DMS79 (cell line): ENCODE measurements around the gene LIN54.
"Not testable (repeated sequence)": the region's sequence is repeated elsewhere in the genome, so short reads cannot be mapped to it uniquely, and the experiment has no call there.

ENCODE experiments used
- DNase-seq: peaks from one replicate; lab custom pipeline; 2025; lab: John Stamatoyannopoulos, UW

Gene LIN54

DNA sequence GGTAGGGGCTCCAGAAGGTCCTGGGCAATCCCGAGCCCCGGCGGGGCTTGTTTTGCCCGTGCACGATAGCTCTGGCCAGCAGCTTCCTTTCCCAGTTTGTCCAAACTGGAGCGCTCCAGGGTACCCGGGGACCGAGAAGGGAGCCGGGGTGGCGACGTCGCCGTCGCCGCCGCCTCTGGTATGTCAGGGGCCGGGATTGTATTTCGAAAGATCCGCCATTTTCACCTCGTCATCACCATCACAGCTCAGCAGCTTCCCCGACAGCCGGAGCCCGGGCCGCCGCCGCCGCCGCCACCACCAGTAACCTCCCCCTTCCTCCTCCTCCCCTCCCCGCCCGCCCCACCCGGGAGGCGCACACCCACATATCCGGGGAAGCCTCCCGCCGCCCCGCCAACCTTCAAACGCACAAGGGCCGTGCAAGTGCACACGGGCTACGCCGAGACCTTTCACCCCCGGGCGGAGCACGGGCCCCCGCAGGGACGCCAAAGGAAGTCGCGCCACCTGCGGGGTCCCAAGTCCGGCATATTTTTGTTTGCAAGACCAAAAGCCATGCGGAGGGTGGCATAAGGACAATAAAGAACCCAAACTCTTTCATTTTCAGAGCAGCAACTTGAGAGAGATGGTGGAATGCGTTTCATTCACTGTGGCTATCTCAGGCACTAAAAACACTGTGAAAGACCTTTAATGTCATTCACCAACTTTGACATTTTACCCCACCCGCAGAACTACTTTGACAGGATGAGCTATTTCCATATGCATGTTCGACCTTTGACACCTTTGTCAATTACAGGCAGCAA lies at the start of gene LIN54:
LIN54 (minus strand) TSS at position 302 of the 797 bp plus-strand sequence. CDS start 25,979 bp downstream, outside the sequence.
- peak; percentile 59 for DNase-seq

DNA sequence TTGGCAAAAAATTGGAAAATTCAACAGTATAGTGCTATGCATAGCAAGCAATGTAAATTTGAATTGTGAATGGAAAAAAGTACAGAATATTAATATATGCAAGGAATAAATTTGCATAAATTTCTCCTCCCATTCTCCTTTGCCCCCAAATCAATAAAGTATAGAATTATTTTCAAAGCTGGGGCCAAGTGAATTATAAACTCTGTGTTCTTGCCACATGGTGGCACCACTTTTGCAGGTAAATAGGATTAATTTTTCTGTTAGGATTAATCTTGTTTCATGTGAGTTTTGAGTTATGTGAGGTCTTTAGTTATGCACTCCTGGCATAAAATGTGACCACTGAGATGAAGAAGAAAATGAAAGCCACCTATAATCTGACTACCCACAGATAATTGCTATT lies 44.3 kb upstream of the LIN54 start:
- no peak for DNase-seq

DNA sequence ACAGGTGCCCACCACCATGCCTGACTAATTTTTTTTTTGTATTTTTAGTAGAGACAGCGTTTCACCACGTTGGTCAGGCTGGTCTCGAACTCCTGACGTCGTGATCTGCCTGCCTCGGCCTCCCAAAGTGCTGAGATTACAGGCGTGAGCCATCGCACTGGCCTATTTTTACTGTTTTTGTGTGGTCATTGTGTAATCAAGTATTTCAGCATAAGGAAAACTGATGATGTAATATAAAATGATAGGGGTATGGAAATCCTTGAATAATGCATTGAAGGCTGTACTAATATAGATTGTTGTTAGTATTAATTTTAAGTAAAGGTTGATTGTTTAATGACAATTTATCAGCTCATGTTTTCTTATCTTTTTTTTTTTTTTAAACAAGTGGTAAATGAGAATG lies 38.2 kb upstream of the LIN54 start:
- not testable (repeated sequence) for DNase-seq

GRCh38 chr4:83046693-83047473 lies 36.3 kb upstream of the LIN54 start:
- no peak for DNase-seq

DNA sequence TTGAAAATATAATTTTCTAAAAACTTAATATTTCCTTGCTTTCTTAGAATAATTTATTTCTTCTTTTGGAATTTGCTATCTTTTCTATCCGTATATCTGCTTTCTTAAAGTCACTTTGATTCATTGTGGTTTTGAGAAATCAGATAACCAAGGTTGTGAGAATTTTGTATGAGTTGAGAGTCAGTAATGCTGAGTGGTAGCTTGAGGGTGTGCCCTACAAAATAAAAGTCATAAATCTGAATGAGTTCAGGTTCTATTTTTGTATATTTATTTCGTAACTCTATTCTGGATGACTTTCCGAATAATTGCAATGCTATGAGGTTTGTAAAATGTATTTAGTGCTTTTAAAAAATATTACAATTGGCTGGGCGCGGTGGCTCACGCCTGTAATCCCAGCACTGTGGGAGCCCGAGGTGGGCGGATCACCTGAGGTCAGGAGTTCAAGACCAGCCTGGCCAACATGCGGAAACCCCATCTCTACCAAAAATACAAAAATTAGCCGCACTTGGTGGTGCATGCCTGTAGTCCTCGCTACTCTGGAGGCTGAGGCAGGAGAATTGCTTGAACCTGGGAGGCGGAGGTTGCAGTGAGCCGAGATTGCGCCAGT lies 33.3 kb upstream of the LIN54 start:
- DNase-seq = no peak

GRCh38 chr4:83043157-83043556 lies 32.5 kb upstream of the LIN54 start:
- not testable (repeated sequence) for DNase-seq

GRCh38 chr4:83040269-83040668 lies 29.6 kb upstream of the LIN54 start:
- no peak for DNase-seq

- no peak for DNase-seq
Measured at GRCh38 chr4:83036991-83037665, 26.5 kb upstream of the LIN54 start.

DNA sequence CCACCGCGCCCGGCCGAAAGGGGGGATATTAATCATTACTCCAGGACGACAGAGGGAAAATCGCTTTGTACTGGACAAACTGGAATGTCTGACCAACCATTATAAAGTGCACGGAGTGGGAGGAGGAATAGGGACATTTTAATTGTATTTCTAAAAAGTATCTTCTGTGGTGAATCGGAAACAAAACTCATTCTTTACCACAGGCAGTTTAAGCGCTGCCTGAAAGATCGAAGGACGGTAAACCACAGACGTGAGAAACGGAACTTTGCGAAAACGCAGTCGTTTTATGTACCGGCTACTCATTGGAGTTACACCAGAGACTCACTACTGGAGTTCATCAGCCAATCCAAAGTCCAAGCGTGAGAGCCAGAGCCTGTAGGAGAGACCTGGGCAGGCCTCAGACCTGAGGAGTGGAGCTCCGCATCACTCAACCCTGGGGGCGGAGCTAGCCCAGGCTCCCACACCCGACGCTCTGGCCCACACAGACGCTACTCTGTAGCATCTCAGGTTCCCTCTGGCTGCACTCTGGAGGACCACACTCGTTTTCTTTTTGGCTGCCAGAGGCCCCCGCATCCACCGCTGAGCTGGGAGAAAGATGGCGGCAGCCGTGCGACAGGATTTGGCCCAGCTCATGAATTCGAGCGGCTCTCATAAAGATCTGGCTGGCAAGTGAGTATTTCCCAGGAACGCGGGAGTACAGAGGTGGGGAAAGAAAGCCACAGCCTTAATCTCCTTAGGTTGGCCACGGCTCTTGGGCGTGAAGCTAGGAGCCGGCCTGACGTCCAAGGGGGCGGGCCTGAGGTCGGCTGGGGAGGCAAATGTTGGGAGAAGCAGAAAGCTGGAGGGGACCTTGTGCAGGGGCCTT lies 24.2 kb upstream of the LIN54 start, which contains the start of gene COPS4:
COPS4 (plus strand) TSS at position 554 of the 865 bp plus-strand sequence; CDS start at position 596, 42 bp downstream.
- peak; percentile 99 for DNase-seq

GRCh38 chr4:83029688-83030087 lies 19.1 kb upstream of the LIN54 start:
- no peak for DNase-seq

- DNase-seq = no peak
Measured at GRCh38 chr4:83028976-83029375, 18.4 kb upstream of the LIN54 start.

- no peak for DNase-seq
Measured at GRCh38 chr4:83025563-83025962, 14.9 kb upstream of the LIN54 start.

GRCh38 chr4:83024233-83024632 lies 13.6 kb upstream of the LIN54 start:
- no peak for DNase-seq

- DNase-seq = not testable (repeated sequence)
Measured at GRCh38 chr4:83023599-83023998, 13.0 kb upstream of the LIN54 start.

DNA sequence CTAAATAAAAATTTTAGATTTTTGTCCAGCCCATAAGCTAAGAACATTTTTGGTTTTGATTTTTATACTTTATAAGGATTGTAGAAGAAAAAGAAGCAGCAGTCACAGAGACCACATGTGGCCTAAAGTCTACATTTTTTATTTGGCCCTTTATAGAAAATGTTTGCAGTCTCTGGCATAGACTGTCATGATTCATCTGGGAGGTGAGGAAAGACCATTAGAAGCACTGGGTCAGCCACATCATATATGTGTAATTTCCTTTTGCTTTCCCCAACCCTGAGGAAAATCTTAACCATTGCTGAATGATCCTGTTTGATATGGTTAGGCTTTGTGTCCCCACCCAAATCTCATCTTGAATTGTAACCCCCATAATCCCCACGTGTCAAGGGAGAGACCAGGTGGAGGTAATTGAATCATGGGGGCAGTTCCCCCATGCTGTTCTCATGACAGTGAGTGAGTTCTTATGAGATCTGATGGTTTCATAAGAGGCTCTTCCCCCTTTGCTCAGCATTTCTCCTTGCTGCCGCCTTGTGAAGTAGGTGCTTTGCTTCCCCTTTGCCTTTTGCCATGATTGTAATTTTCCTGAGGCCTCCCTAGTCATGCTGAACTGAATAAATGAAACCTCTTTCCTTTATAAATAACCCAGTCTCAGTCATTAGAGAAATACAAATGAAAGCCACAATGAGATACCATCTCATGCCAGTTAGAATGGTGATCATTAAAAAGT lies 12.3 kb upstream of the LIN54 start:
- no peak for DNase-seq

GRCh38 chr4:83019794-83020494 lies 9.3 kb upstream of the LIN54 start:
- no peak for DNase-seq

- DNase-seq = no peak
Measured at GRCh38 chr4:83013902-83014301, 3.3 kb upstream of the LIN54 start.

DNA sequence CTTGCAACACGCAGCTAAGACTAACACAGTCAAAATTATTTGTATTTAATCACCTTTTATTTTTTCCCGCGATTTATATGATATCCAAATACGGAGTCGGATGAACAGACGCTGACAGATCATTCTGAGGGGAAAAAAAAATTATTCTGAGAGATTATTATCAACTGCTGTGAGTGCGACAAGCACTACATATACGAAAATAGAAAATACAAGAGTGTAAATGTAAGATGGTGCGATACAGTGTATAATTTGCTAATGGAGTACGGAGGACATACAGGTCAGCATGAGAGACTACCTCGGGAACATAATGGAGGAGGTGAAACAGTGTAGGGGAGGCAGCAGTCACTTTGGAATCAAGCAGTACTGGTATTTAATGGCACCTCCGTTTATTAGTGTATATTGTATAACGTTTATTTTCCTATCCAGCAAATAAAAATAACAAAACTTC lies 2.8 kb upstream of the LIN54 start:
- DNase-seq = peak; percentile 15

DNA sequence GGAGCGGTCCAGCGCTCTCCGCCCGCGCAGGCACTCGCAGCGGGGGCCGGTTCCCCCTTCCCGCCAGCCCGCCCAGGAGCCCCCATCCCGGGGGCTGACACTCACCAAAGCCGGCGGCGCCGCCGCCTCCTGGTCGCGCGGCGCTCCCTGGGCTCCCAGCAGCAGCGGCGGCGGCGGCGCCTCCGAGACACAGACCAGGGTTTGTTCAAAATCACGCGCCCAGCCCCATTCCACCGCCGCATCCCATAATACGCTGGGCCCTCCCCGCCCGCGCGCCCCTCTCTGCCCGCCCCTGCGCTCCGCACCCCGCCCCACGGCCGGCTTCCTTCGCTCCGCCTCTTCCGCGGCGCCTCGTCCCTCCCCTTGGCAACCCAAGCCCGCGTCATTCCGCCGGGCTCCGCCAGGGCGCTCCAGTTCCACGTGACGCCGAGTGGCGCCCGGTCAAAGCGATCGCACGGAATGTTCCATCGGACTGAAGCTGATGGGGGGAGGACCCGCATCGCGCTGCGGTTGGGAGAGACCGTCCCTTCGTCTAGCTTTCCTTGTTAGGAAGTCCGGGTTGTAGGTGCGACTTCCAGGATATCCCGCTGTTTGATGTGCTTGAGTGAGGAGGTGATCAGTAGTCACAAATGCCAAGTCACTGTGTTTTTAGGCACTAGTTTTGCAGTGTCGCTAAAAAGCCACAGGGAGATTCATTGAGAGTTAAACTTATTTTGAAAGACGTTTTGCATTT lies 2.2 kb upstream of the LIN54 start:
- peak; percentile 94 for DNase-seq
